AG08396 (cell line): ENCODE measurements around the gene RBM47.
"Not testable (repeated sequence)": the region's sequence is repeated elsewhere in the genome, so short reads cannot be mapped to it uniquely, and the experiment has no call there.

Source experiments
- DNase-seq: peaks from one replicate; pipeline ENCODE4 v3.0.0; 2012; ENCODE audit warnings: low spot score, mixed read lengths

Gene RBM47

GRCh38 chr4:40562208-40562607, 67.5 kb downstream of the RBM47 start:
- no peak for DNase-seq

- DNase-seq: not testable (repeated sequence)
These were observed 68.0 kb downstream of the RBM47 start for GRCh38 chr4:40561543-40562177.

- DNase-seq: no peak
These were observed 69.8 kb downstream of the RBM47 start for GRCh38 chr4:40559585-40560465.

- DNase-seq: no peak
These were observed 71.9 kb downstream of the RBM47 start for GRCh38 chr4:40557736-40558135.

GRCh38 chr4:40555176-40555900, 74.3 kb downstream of the RBM47 start:
- no peak for DNase-seq

- DNase-seq: not testable (repeated sequence)
These were observed 75.0 kb downstream of the RBM47 start for GRCh38 chr4:40554641-40555040.

GRCh38 chr4:40553995-40554394, 75.7 kb downstream of the RBM47 start:
- DNase-seq: no peak

- DNase-seq: no peak
These were observed 77.1 kb downstream of the RBM47 start for GRCh38 chr4:40552536-40552935.

- DNase-seq: not testable (repeated sequence)
These were observed 78.0 kb downstream of the RBM47 start for GRCh38 chr4:40551568-40552136.

- no peak for DNase-seq
These were observed 78.7 kb downstream of the RBM47 start for GRCh38 chr4:40550948-40551462.

GRCh38 chr4:40550196-40550595, 79.5 kb downstream of the RBM47 start:
- no peak for DNase-seq

GRCh38 chr4:40548256-40548655, 81.4 kb downstream of the RBM47 start:
- no peak for DNase-seq

GRCh38 chr4:40547789-40548132, 81.9 kb downstream of the RBM47 start:
- no peak for DNase-seq

GRCh38 chr4:40546969-40547788, 82.5 kb downstream of the RBM47 start:
- DNase-seq: no peak

GRCh38 chr4:40546506-40546905, 83.2 kb downstream of the RBM47 start:
- DNase-seq: no peak

- DNase-seq: not testable (repeated sequence)
These were observed 84.2 kb downstream of the RBM47 start for GRCh38 chr4:40545487-40545886.

- DNase-seq: no peak
These were observed 85.4 kb downstream of the RBM47 start for GRCh38 chr4:40544221-40544620.

- no peak for DNase-seq
These were observed 88.9 kb downstream of the RBM47 start for GRCh38 chr4:40540800-40541199.

- DNase-seq: no peak
These were observed 93.6 kb downstream of the RBM47 start for GRCh38 chr4:40536032-40536431.

- DNase-seq: no peak
These were observed 98.0 kb downstream of the RBM47 start for GRCh38 chr4:40531636-40532023.

GRCh38 chr4:40530961-40531635, 98.6 kb downstream of the RBM47 start:
- DNase-seq: no peak
